WTC11 (cell line): ENCODE results near the gene ACKR3. TPM values are rescaled to one million over a fixed set of nuclear protein-coding genes. Genes with fewer than 3 reads are reported as not detected.

ENCODE experiments used
- ATAC-seq: fragments of 200-7000 bp; cut with Tn5 transposase; 2 replicates; pipeline ENCODE4 v1.10.0; 2021; ENCODE audit warnings: mild to moderate bottlenecking, moderate library complexity
- CTCF ChIA-PET: fragments of 300-600 bp; sonication (Branson Sonifier 250); formaldehyde crosslinking; loops from one replicate; lab custom pipeline; 2021; ENCODE audit warnings: antibody characterized with exemption; lab: Charles Lee
- POLR2A ChIA-PET: fragments of 350-600 bp; sonication (Branson Sonifier 250); formaldehyde crosslinking; loops from one replicate; lab custom pipeline; 2021; ENCODE audit warnings: antibody characterized with exemption; lab: Charles Lee
- DNase-seq: peaks from one replicate; pipeline ENCODE4 v3.0.0; 2021; ENCODE audit warnings: low spot score
- H3K27ac Mint-ChIP-seq: 2 replicates; pipeline ENCODE4 v1.8.0; 2021; ENCODE audit warnings: mixed read lengths
- H3K27me3 Mint-ChIP-seq: 2 replicates; pipeline ENCODE4 v1.8.0; 2021; ENCODE audit warnings: low read depth, mild to moderate bottlenecking, moderate library complexity, mixed read lengths
- H3K36me3 Mint-ChIP-seq: 2 replicates; pipeline ENCODE4 v1.8.0; 2021; ENCODE audit warnings: mixed read lengths
- H3K4me1 Mint-ChIP-seq: 2 replicates; pipeline ENCODE4 v1.8.0; 2022; ENCODE audit warnings: mixed read lengths
- H3K4me3 Mint-ChIP-seq: 2 replicates; pipeline ENCODE4 v1.8.0; 2021; ENCODE audit warnings: mild to moderate bottlenecking, moderate library complexity, mixed read lengths
- H3K9me3 Mint-ChIP-seq: 2 replicates; pipeline ENCODE4 v1.8.0; 2021; ENCODE audit warnings: mixed read lengths
- AR ChIP-seq: fragments of 250-450 bp; sonication (Bioruptor Pico); IDR thresholded peaks from 2 replicates; pipeline ENCODE4 v1.9.0; 2021; ENCODE audit warnings: mild to moderate bottlenecking
- ATF6 ChIP-seq: sonication (generic); formaldehyde crosslinking; IDR thresholded peaks from 2 replicates; pipeline ENCODE4 v1.8.1; 2023; ENCODE audit warnings: mild to moderate bottlenecking, missing genetic modification reagents
- CDX4 ChIP-seq: fragments of 250-450 bp; sonication (Bioruptor Pico); IDR thresholded peaks from 2 replicates; pipeline ENCODE4 v1.9.0; 2021; ENCODE audit warnings: moderate library complexity, mild to moderate bottlenecking, inconsistent platforms, borderline replicate concordance
- CREB1 ChIP-seq: sonication (generic); formaldehyde crosslinking; IDR thresholded peaks from 2 replicates; pipeline ENCODE4 v1.8.0; 2023; ENCODE audit warnings: mild to moderate bottlenecking, missing genetic modification reagents
- CTCF ChIP-seq: fragments of 200-600 bp; IDR thresholded peaks from 2 replicates; pipeline ENCODE4 v1.8.0; 2022; ENCODE audit warnings: antibody characterized with exemption
- ETV6 ChIP-seq: sonication (generic); formaldehyde crosslinking; IDR thresholded peaks from 2 replicates; pipeline ENCODE4 v1.8.1; 2022; ENCODE audit warnings: mild to moderate bottlenecking, missing genetic modification reagents
- GABPB1 ChIP-seq: sonication (generic); formaldehyde crosslinking; IDR thresholded peaks from 2 replicates; pipeline ENCODE4 v1.8.1; 2023; ENCODE audit warnings: mild to moderate bottlenecking, missing genetic modification reagents
- GTF2I ChIP-seq: fragments of 250-450 bp; sonication (Bioruptor Pico); conservative IDR thresholded peaks from 2 replicates; pipeline ENCODE4 v1.4.0; 2021; ENCODE audit warnings: mild to moderate bottlenecking
- JAZF1 ChIP-seq: fragments of 250-450 bp; sonication (Bioruptor Pico); IDR thresholded peaks from 2 replicates; pipeline ENCODE4 v1.9.0; 2021; ENCODE audit warnings: moderate library complexity, mild to moderate bottlenecking, inconsistent platforms
- MAX ChIP-seq: sonication (generic); formaldehyde crosslinking; IDR thresholded peaks from 2 replicates; pipeline ENCODE4 v1.8.0; 2022; ENCODE audit warnings: mild to moderate bottlenecking, missing genetic modification reagents
- MXD4 ChIP-seq: fragments of 250-450 bp; sonication (Bioruptor Pico); IDR thresholded peaks from 2 replicates; pipeline ENCODE4 v1.8.0; 2021; ENCODE audit warnings: mild to moderate bottlenecking, moderate library complexity, borderline replicate concordance
- MYBL2 ChIP-seq: sonication (generic); formaldehyde crosslinking; IDR thresholded peaks from 2 replicates; pipeline ENCODE4 v1.8.1; 2023; ENCODE audit warnings: mild to moderate bottlenecking, moderate library complexity, missing genetic modification reagents
- NFYB ChIP-seq: sonication (generic); formaldehyde crosslinking; conservative IDR thresholded peaks from 2 replicates; pipeline ENCODE4 v1.8.0; 2022; ENCODE audit warnings: low read depth, missing genetic modification reagents
- PRDM15 ChIP-seq: sonication (generic); formaldehyde crosslinking; IDR thresholded peaks from 2 replicates; pipeline ENCODE4 v1.8.0; 2022; ENCODE audit warnings: missing genetic modification reagents
- SP1 ChIP-seq: sonication (generic); formaldehyde crosslinking; conservative IDR thresholded peaks from 2 replicates; pipeline ENCODE4 v1.8.1; 2022; ENCODE audit warnings: missing genetic modification reagents
- STAT6 ChIP-seq: sonication (generic); formaldehyde crosslinking; conservative IDR thresholded peaks from 2 replicates; pipeline ENCODE4 v1.8.1; 2023; ENCODE audit warnings: mild to moderate bottlenecking, low read depth, missing genetic modification reagents, moderate library complexity
- USF2 ChIP-seq: sonication (generic); formaldehyde crosslinking; IDR thresholded peaks from 2 replicates; pipeline ENCODE4 v1.8.1; 2023; ENCODE audit warnings: mild to moderate bottlenecking, missing genetic modification reagents, moderate library complexity
- ZNF396 ChIP-seq: fragments of 250-450 bp; sonication (Bioruptor Pico); IDR thresholded peaks from 2 replicates; pipeline ENCODE4 v1.8.0; 2021; ENCODE audit warnings: mild to moderate bottlenecking, moderate library complexity, borderline replicate concordance
- ZNF416 ChIP-seq: fragments of 250-450 bp; sonication (Bioruptor Pico); IDR thresholded peaks from 2 replicates; pipeline ENCODE4 v1.9.0; 2021; ENCODE audit warnings: mild to moderate bottlenecking, inconsistent platforms
- total RNA-seq: library from RNA; stranded (reverse); gene quantifications from 3 replicates; pipeline ENCODE4 v1.2.3, GENCODE V29; 2021

The ACKR3 gene
- total RNA-seq, 1 experiment from 2014 or later: 1.3 TPM

GRCh38 chr2:236616031-236616430 is 46.4 kb downstream of the ACKR3 start (continued):
- no peak for TF ChIP-seq PRDM15 (CRISPR knock-in tag)
- no peak for TF ChIP-seq MXD4 (CRISPR knock-in tag)

- no peak for ATAC-seq
- TF ChIP-seq ETV6: no peak
- TF ChIP-seq MYBL2: no peak
- no peak for TF ChIP-seq SP1 (CRISPR knock-in tag)
- no peak for TF ChIP-seq GTF2I
- no peak for TF ChIP-seq ZNF396 (CRISPR knock-in tag)
- TF ChIP-seq CREB1: no peak
- no peak for TF ChIP-seq JAZF1
- no peak for TF ChIP-seq CTCF
- TF ChIP-seq MAX (CRISPR knock-in tag): no peak
- TF ChIP-seq NFYB (CRISPR knock-in tag): no peak
- TF ChIP-seq, all 79 proteins: peak for 0
- Mint-ChIP-seq H3K36me3 (no peaks in the 10 kb centered on the region), H3K4me3 (no peak overlapping the region), H3K4me1 (no peaks in the 10 kb centered on the region), H3K9me3 (no peaks in the 10 kb centered on the region; the same call in 1 of the 2 replicates), H3K27me3 (peaks cover 3% of the 10 kb centered on the region), H3K27ac (no peak overlapping the region)
- CTCF ChIA-PET: interaction anchor here (0.7 kb wide), 1 partner anchor 104 kb away, joined by 3 read pairs; no protein-coding TSS in a partner anchor
- no peak for DNase-seq
- POLR2A ChIA-PET: no interaction called here
These were observed 47.0 kb downstream of the ACKR3 start for GRCh38 chr2:236616624-236617023.

- ChIA-PET POLR2A (no interaction called here), CTCF (interaction anchor here (0.7 kb wide), 1 partner anchor 104 kb away, joined by 3 read pairs; no protein-coding TSS in a partner anchor)
- Mint-ChIP-seq H3K9me3 (no peaks in the 10 kb centered on the region; the same call in 1 of the 2 replicates), H3K27me3 (peaks cover 3% of the 10 kb centered on the region), H3K4me1 (no peaks in the 10 kb centered on the region), H3K4me3 (no peak overlapping the region), H3K36me3 (no peaks in the 10 kb centered on the region), H3K27ac (no peak overlapping the region)
- DNase-seq (no peak), ATAC-seq (no peak)
- TF ChIP-seq ZNF416 (CRISPR knock-in tag) (no peak), GABPB1 (CRISPR knock-in tag) (no peak), ATF6 (no peak), CDX4 (CRISPR knock-in tag) (no peak), USF2 (no peak), STAT6 (no peak), AR (CRISPR knock-in tag) (no peak)
These were observed 47.7 kb downstream of the ACKR3 start for GRCh38 chr2:236617221-236617737.
